ENCODE measurements around the gene CEMIP. TPM values are rescaled to one million over a fixed set of nuclear protein-coding genes. Genes with fewer than 3 reads are reported as not detected.

Gene CEMIP
- polyA plus RNA-seq, 1 donor from 2014 or later = not detected

Other genes with a start within 250 kb of the CEMIP start
- gene ABHD17C, start 84.1 kb upstream of the CEMIP start, polyA plus RNA-seq = 0.11 TPM
- 21.9 TPM for gene MESD, start 210.4 kb downstream of the CEMIP start, polyA plus RNA-seq
- 4.6 TPM for gene TLNRD1, start 221.6 kb downstream of the CEMIP start, polyA plus RNA-seq

Measured in IgD-negative memory B cell (primary cell).